HG02973 (cell line): ENCODE results near the gene KLK10.

Experiments
- ATAC-seq: cut with Tn5 transposase; IDR thresholded peaks from one replicate; pipeline ENCODE4 v1.9.1; 2021; ENCODE audit warnings: moderate library complexity; ENCODE audit not compliant: unreplicated experiment

KLK10 gene

DNA sequence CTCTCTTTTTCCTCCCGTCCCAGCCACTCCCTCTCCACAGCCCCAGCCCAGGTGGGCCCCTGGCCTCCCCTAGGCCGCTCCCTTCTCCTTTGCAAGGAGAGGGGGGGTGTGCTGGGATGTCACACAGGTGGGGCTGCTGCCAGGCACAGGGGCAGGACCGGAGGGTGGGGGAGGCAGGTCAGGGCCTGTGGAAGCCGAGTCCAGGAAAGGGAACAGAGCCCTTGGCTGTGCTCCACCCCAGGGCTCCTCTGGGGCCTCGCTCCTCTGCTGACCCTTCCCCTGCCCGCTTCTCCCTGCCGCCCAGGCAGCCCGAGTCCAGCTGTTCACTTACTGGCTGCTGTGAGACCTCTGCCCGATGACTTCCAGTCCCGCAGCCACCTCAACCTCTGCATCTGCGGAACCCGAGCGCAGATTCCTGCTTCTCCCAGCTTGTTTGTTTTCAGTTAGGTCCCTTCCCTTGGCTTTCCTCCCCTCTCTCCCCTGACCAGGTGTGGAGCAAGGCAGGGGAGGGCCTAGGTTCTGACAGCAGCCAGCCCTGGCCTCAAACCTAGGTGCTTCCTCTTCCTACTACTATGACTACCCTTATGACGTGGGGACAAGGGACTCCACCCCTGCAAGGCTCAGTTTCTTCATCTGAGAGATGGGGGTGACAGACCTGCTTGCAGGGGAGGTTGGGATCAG lies 7.8 kb upstream of the KLK10 start:
- ATAC-seq = no peak

DNA sequence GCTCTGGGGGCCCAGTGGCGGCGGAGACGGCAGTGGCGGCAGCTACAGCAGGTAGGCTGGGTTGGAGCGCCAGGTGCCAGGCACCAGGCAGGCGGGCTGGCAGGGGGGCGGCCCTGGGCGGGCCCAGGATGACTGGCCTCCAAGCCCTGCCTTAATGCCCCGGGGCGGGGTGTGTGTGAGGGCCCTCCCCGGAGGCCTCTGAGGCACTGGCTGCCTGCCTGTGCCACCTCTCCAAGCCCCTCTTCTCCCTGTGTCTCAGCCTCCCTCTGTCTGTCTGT lies 7.0 kb upstream of the KLK10 start, which contains the start of gene KLK11:
TSS of gene KLK11 (minus strand) at position 63 of the 278 bp plus-strand sequence. CDS start 985 bp downstream, outside the sequence.
- no peak for ATAC-seq

DNA sequence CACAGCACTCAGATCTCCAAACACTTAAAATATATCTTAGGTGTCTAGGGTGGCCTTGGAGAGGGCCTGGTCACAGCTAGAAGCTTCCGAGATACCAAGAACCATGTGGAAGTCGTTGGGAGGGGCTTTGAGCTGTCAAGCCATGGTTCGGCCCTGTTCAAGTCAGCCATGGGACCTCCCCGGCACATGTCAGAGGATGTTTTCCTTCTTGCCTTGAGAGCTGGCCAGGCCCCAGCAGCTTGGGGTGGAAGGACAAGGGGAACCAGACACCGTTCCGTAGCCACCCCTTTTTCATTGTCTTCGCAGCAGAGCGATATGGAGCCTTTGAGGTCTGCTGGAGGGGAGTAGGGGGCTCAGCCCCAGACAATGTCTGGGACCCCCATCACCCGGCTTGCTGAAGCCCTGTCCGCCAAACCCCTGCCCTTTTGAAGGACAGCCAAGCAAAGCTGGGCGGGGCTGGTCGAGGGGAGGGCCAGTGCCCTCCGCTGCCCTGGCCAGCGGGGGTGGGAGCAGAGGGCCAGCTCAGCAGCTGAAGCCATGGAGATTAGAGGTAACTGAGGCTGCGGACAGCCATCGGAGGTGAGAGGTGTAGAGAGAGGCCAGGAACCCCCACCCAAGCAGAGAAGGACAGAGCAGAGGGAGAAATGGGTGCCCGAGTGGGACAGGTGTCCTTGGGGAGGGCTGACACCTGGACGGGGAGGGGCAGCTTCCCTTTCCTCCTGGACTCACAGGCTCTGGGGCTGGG lies 6.5 kb upstream of the KLK10 start:
- no peak for ATAC-seq

DNA sequence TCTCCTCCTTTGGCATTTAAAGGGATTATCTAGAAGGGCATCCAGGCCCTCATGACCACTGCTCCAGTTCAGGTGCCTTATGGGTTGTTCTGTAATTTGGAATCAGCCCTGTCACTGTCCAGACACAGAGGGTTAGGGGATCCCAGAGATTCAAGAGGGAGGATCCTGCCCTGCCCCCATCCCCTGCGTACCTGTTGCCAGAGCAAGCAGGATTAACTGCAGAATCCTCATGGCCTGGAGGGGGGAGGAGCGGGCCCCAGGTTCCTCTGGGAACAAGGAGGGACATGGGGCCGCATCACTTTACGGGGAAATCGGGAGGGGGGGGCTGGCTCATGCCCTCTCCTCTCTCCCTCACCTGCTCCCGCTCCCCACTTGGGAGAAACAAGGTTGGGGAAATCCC lies 5.9 kb upstream of the KLK10 start:
- no peak for ATAC-seq

DNA sequence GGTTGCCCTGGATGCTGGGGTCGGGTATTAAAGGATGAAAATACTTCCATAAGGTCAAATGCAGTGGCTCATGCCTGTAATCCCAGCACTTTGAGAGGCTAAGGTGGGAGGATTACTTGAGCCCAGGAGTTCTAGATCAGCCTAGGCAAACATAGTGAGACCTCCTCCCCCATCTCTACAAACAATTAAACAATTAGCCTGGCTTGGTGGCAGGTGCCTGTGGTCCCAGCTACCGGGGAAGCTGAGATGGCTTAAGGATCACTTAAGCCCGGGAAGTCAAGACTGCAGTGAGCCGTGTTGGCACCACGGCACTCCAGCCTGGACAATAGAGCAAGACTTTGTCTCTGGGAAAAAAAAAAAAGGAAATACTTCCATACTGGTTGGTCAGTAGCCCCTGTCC lies 5.4 kb upstream of the KLK10 start:
- no peak for ATAC-seq

DNA sequence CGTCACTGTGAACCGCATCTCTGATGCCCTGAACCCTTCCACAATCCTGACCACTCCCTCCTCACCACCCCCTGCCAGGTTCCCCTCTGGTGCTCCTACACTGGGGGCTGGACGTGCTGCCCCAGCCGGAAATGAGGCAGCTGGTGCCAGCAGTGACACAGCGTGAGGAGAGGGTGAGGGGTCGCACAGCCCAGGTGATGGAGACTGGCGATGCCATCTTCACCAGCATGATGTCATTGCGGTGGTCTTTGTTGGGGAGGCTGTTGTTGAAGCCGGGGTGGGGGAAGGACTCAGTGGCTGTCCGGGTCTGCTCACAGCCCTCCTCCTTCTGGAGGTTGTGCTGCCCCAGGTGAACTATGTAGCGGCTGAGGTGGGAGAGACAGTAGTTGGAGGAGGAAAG lies 4.4 kb upstream of the KLK10 start:
- ATAC-seq = no peak

DNA sequence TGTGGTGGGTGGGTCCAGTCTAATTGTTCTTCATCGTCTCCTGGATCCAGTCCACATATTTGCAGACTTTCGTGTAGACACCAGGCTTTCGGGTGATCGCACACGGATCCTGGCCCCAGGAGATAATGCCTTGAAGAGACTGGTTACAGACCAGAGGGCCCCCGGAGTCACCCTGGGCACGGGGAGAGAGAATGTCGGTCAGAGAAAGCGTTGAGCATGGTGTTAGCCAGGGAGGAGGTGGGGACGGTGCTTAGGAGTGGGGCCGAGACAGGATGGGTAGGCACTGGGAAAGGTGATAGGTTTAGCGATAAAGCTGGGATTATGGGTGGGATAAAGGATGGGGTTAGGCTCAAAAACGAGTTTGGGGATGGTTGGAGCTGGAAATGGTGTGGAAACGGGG lies 3.0 kb upstream of the KLK10 start:
- no peak for ATAC-seq

DNA sequence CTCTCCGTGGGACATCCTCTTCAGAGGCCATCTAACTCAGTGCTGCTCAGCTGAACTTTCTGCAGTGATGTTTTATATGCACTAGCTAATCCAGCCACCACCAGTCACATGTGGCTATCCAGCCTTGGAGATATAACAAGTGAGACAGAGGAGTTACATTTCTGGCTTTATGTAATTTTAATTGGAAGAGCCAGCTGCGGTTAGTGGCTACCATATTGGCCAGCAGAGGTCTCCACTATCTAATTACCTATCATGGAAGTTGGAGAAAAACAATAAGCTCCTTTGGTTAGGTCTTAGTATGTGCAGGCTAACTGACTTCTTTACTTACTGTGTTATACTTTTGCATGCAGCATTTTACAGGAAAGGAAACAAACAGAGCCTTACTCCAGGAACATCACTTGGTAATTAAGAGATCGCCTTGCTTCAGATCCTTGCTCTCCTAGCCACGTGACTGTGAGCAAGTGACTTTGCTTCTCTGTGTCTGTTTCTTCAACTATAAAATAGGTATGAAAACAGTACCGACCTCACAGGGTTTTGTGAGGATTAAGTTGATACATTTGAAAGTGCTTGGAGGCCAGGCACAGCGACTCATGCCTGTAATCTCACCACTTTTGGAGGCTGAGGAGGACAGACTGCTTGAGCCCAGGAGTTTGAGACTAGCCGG lies 1.6 kb upstream of the KLK10 start:
- no peak for ATAC-seq

DNA sequence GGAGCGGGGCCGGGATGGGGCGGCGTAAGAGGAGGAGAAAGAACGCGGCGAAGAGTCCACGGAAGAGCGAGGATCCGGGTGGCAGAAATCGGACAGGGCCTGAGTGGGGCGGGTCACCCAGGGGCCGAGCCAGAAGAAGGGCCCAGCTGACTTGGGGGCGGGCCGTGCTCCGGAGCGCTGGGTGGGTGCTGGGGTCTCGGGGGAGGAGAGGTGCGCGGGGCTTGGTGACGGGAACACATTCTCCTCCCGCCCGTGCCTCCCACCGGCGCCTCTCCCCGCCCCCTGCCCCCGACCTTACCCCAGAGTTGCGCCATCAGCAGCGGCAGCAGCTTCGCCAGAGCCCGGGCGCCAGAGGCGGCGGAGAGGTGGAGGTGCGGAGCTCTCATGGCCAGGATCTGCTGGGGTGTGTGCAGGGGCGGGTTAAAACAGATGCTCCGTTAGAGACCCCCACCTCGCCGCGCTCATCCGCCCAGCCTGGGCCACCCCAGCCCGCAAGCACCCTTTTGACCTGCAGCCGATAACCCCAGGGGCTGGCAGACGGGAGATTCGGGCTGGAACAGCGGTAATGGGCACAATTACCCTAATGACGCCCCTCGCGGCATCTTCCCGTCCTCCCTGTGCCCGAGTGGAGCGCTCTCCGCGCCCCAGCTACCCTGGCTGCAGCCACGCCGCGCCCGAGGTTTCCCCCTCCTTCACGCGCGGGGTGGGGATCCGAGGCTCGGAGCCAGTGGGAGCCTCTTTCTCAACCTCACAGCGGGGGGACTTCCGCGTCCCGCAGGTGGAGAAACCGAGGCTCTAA lies 565 bp downstream of the KLK10 start:
- ATAC-seq = no peak

DNA sequence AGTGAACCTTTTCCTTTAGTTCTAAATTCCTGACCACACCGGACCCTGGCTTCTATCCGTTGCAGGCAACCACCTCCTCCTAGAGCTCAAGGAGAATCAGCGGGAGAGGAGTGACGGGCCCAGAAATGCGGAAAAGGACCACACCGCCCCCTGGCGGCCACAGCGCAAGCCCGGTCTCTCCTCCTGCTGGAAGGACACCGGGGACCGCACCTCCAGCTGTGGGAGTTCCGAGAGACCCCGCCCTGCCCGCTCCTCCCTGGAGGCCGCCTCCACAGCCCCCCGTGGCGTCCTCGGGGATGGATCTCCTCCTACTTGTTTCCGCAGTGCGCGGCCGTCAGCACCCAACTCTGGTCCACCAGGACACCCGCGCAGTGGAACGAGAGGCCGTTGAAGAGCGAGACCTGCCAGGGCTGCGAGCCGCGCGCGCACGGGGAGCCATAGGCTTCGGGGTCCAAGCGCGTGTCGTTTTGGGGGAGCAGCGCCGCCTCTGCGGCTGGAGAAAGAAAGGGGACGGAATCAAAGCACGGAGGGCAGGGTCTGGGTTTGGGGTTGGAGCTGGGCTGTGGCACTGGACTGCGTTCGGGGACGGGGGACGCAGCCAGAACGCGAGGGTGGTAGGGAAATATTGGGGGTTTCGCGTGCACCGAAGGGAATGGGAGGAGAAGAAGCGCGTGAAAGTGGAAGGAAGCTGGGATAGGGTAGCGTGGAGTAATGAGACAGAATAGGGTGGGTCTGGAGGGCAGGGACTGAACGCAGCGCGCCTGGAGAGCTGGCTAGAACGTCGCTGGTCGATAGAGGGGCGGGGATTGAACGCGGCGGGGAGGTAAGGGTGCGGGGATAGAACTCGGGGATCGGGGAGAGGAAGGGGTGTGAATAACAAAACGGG lies 2.5 kb downstream of the KLK10 start:
- no peak for ATAC-seq

DNA sequence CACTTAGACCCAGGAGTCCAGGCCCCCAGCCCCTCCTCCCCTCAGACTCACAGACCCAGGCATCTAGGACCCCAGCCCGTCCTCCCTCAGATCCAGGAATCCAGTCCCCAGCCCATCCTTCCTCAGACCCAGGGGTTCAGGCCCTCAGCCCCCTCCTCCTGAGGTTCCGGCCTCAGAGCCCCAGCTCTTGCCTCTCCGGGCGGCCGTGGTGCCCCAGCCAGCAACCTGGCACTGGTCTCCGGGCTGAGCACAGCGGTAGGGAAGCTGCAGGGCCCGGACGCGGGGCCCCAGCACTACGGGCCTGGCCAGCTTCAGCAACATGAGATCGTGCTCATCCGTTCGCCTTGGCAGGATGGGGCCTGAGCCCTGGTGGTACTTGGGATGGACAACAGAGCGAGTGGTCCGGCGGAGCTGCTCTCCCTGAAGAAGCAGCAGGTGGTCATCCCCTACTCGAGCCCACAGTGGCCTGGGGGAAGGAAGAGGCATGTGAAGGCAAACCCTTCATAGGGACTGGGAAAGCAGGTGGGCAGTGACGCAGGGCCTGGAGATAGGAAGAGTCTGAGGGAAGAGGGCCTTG lies 3.7 kb downstream of the KLK10 start:
- ATAC-seq = no peak

DNA sequence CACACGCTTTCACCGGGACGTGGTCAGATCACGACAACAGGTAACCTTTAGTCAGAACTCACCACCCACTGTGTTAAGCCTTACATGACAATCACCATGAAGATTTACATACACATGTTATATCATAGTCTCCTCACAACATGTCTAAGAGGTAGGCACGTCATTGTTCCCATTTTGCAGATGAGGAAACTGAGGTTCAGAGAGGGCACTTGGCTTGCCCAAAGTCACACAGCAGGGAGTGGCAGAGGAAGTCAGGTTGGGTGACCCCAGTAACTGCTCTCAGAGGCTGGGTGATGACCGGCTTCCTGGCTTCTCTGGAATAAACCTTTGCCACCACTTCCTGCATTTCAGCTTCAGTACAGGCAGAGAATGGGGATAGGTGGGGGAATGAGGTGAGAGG lies 5.3 kb downstream of the KLK10 start:
- no peak for ATAC-seq

DNA sequence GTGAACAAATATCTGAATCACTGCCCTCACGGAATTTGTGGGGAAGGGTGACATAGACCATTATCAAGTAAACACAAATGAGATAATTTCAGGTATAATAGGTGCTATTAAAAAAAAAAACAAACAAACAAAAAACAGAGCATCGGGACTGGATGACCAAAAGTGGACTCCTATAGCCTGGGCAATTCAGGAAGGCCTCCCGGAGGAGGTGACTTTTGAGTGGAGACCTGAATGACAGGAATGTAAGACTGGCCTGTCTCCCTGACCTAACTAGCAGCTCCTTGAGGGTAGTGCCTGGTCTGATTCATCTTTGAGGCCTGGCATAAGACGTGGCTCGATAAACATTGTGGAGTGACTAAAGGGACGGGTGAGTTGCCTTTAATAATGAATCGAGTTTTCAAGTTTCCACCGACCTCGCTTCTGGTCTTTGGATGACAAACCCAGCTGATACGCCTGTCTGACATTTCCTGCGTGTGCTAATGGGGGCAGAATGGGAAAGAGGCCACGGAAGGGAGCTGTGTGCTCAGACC lies 6.8 kb downstream of the KLK10 start:
- no peak for ATAC-seq

DNA sequence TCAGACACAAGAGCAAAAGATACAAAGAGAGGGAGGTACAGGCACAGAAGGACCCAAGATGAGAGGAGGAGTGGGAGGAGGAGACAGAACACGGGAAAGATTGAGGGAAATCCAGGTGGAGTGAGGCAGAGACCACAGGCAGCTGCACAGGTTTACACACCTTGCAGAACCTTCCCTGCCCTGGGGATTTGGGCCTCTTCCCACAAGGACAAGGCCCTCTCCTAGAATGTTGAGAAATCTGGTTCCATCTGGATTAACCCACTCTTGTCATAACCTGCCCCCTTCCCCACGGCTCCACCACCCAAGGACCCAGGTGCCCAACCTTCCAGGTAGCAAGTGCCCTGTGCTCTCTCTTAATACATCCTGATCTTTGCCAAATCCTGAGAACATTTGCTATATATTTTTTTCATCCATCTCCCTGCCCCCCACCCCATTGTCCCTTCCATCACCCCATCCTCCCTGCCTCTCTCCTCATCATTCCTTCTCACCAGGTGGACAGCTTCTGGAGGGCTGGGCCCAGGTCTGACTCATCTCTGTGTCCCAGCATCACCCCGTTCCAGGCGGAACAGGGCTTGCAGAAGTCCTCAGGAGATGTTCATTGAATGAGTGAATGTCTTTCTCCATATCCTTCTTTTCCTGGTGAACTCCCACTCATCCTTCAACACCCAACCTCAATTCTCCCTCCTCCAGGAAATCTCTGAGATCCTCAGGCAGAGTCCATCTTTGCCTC lies 9.3 kb downstream of the KLK10 start:
- no peak for ATAC-seq

DNA sequence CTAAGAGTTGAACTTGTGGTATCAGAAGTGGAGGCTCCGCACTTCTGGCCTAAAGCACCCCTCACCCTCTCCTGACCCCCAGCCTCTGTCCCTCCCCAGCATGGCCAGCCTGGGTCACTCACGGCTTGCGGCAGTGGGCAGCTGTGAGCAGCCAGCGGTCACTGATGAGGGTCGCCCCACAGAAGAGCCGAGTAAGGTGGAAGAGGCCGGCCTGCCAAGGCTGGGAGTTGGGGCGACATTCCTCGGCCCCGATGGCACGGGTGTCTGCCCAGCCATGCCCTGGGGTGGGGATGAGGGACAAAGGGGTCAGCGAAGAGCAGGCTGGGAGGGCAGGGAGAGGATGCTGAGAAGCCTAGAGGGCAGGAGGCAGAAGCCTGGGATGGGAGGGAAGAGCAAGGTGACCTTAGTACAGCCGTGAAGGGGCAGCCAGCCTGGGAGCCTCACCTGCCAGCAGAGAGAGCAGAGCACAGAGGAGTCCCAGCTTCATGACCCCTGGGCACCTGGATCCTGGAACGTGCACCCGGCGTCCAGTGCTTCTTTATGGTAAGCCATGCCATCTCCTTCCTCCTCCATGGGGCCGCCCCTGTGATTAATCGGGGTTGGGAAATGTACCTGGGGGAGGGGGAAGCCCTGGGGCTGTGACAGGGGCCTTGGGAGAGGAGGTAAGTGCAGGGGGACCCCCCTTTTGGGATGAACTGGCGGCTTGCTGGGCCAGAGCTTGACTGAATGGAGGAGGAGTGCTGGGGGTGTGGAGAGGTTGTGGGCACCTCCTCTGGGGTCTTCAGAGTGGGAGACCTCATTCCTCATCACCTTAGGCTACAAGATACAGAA lies 10.2 kb downstream of the KLK10 start:
- ATAC-seq = no peak

DNA sequence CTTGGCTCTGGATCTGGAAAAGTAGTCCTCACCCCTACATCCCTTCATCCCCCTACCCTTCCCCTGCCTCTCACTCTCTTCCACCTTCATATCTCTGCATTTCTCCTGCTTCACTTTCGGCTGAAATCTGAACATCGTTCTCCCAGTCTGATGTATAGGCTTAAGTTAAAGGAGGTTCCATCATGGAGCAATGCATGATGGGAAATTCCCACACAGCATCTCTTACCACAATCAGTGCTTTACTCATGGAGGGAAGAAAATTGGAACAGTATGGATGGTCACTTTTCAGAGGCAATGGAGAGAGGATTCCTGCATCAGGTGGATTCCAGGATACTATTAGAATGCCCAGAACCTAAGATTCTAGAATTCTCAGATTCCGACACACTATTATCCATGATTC lies 12.0 kb downstream of the KLK10 start:
- no peak for ATAC-seq

DNA sequence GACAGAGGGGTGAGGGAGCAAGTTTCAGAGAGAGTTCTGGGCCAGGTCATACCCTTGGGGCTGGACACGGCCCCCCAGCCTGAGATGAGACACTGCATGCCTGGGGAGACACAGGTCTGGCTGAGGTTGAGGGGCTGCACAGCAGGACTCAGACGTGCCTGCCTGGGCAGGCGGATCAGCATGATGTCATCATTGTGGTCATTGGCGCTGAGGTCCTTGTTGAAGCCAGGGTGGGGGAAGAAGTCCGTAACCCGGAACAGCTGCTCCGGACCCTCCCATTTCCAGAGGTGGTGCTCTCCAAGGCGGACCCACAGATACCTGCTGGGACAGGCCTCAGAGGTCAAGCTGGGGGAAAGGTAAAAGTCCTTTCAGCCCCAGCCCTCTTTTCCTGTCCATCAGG lies 13.1 kb downstream of the KLK10 start:
- ATAC-seq = no peak

DNA sequence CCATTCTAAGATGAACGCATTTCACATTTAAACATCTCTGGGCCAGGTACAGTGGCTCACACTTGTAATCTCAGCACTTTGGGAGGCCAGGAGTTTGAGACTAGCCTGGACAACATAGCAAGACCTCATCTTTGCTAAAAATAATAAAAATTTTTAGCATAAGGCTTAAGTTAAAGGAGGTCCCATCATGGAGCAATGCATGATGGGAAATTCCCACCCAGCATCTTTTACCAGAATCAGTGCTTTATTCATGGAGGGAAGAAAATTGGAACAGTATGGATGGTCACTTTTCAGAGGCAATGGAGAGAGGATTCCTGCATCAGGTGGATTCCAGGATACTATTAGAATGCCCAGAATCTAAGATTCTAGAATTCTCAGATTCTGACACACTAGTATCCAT lies 14.3 kb downstream of the KLK10 start:
- no peak for ATAC-seq
